NCI-H2227 (cell line): ENCODE results near the gene PSMA5.
"Not testable (repeated sequence)": the region's sequence is repeated elsewhere in the genome, so short reads cannot be mapped to it uniquely, and the experiment has no call there.

Experiments used
- DNase-seq: peaks from one replicate; lab custom pipeline; 2025; ENCODE audit not compliant: unreplicated experiment; lab: John Stamatoyannopoulos, UW

Gene PSMA5

GRCh38 chr1:109426281-109427170, at the start of gene PSMA5:
PSMA5 (minus strand) TSS chr1:109426448; CDS start chr1:109426330, 118 bp downstream.
- DNase-seq = peak; percentile 98

- no peak for DNase-seq
Observed at GRCh38 chr1:109475261-109475660, 49.0 kb upstream of the PSMA5 start.

GRCh38 chr1:109474697-109475096, 48.4 kb upstream of the PSMA5 start:
- DNase-seq = no peak

DNA sequence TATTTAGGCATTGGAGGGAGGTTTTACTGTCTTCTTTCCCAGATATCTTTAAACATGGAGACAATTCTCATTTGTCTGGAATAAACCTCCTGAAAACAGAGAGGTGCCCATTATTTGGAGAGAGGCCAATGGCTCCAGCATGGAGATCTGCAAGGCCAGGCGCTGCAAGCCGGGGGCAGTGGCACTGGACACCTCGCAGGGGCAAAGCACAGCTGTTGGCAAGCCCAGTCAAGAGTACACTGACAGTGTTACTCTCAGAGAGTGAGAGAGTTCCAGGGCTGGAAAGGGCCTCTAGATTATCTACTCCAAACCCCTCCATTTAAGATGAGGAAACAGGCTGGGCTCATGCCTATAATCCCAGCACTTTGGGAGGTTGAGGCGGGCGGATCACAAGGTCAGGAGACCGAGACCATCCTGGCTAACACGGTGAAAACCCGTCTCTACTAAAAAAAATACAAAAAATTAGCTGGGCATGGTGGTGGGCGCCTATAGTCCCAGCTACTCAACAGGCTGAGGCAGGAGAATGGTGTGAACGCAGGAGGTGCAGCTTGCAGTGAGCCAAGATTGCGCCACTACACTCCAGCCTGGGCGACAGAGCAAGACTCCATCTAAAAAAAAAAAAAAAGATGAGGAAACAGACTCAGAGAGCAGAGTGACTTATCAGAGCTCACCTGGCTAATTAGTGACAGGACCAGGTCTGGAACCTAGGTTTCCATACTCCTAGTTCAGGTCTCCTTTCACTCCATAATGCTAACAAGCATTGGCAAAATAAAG, 47.2 kb upstream of the PSMA5 start:
- DNase-seq = not testable (repeated sequence)

DNA sequence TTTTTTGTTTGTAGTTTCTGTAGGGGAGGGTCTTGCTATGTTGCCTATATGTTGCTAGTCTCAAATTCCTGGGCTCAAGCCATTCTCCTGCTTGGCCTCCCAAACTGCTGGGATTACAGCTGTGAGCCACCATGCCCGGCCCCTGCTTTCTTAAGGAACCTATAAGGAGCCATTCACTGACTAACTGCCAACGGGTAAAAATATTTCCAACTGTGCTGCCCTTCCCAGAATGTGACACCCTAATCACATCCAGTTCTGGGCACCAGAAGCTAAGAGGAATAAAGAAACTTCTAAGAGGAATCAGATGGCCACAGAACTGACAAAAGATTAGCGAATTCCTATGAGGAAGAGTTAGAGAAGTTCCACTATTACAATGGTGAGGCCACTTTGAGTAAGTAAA, 46.5 kb upstream of the PSMA5 start:
- DNase-seq = no peak

GRCh38 chr1:109470245-109470644, 44.0 kb upstream of the PSMA5 start:
- no peak for DNase-seq

GRCh38 chr1:109468903-109469302, 42.7 kb upstream of the PSMA5 start:
- DNase-seq = no peak

DNA sequence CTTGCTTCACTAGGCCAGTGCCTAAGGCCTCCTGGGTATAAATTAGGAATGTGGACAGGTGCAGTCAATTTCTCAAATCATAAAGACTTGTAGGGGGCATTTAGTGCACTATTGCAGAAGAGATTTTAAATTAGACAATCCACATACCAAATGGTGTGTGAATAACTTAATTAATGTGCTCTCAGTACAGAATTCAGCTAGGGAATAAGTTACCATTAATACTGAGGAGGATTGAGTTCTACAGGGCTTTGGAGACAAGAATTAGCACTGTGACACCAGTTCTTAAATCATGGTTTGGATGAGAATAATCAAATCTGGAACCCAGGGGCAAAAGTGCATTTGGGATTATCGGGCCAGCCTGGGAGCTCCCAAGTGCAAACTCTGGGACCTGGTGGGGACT, 41.8 kb upstream of the PSMA5 start:
- no peak for DNase-seq

DNA sequence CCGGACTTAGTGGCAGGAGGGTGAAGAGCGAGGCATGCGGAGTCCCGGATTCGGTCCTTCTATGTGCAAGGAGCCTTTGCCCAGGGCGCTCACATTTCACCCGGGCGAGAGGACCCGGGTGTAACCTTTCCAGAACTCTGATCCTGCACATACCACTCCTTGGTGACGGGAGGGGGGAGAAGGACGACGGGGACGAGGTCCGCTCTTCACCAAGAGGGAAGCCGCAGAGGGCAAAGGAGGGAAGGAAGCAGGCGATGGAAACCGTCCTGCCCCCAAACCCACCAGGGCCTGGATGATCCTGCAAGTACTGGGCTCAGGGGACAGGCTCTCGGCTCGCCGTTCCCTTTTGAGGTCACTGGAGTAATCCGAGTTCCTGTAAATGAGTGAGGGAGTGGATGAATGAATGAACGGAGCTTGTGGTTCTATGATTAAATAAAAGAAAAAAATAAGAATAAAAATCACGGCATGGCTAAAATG, 41.1 kb upstream of the PSMA5 start:
- no peak for DNase-seq

- no peak for DNase-seq
Observed at GRCh38 chr1:109466452-109467300, 40.4 kb upstream of the PSMA5 start, which contains the start of gene SYPL2. SYPL2 (plus strand) TSS chr1:109466546; CDS start chr1:109466844, 298 bp downstream.

DNA sequence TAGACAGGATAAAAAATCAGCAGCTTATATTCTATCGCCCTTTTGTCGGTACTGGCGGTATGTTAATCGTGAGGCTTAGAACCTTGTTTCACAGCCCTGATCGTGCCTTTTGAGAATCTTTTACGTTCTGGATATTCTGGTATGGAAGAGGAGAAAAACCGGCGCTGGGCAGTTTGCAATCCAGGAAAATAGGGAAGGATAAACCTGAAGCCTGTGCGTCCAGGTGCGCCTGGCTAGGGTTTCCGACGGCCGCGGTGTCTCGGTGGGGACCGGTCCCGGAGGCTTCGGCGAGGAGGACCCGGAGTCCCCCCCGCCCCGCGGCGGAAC, 39.8 kb upstream of the PSMA5 start:
- DNase-seq = no peak

GRCh38 chr1:109457819-109458218, 31.6 kb upstream of the PSMA5 start:
- no peak for DNase-seq

- no peak for DNase-seq
Observed at GRCh38 chr1:109454497-109455133, 28.4 kb upstream of the PSMA5 start.

DNA sequence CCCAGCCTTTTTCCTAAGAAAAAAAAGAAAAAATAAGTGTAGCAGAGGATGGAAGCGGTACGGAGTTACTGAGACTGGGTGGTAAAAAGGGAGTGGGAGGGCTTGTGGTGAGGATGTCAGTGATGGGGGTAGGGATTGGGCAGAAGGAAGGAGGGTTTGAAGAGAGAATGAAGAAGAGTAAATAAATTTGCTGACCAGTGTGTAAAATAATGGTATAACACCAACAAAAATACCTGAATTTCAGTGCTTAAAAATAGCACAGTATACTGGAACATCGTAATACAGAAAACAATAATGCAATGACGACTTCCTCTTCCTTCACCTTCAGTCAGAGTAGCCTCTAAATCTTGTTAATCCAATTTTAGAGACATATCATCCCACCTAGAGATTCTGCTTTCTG, 21.3 kb upstream of the PSMA5 start:
- no peak for DNase-seq

DNA sequence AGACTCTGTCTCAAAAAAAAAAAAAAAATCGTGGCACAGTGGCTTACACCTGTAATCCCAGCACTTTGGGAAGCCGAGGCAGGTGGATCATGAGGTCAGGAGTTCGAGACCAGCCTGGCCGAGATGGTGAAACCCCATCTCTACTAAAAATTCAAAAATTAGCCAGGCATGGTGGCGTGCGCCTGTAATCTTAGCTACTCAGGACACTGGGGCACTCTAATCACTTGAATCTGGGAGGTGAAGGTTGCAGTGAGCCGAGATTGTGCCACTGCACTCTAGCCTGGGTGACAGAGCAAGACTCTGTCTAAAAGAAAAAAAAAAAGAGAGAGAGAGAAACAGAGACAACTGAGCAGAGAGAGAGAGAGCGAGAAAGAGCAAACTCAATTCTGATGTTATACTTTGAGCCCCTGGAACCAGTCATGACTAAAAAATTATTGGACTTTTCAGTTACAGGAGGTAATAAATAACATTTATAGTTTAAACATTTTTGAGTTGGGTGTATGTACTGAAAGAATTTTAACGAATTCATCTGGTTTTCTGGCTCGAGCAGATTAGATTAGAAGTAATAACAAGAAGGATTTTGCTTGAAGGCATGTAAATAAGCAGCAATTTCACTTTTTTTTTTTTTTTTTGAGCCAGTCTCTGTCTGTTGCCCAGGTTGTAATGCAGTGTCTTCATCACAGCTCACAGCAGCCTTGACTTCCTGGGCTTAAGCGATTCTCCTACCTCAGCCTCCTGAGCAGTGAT, 19.9 kb upstream of the PSMA5 start:
- not testable (repeated sequence) for DNase-seq

DNA sequence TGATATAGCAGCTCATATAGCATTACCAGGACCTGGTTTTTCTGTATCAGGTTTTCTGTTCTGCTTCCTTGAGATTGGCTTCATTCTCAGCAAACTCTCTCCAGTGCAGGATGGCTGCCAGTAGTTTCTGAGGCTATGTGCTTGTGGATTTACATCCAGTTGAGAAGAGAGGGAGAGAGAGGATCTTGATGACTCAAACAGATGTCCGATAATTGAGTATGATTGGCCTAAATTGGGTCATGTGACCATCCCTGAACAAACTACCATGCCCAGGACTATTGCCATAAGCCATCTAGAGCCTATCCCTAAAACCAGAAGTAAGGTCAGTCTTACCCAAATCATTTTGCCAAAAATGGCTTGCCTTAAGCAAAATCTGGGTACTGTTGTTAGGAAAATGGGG, 18.1 kb upstream of the PSMA5 start:
- DNase-seq = no peak

DNA sequence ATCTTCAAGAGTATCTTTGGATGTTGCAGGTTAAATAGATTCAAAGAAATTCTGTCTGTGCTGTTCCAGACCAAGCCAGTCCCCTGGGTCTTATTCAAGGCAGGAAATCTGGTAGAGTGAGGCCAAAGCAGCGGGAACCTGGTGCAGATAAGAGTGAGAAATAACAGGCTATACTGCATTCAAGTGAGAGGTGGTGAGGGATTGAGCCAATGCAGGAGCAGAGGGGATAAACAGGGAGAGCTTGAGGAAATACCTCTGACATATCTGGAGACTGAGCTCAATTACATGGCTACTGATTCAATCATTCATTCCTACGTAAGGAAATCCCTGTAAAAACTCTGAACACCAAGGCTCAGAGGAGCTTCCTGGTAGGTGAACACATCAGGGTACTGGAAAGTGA, 17.2 kb upstream of the PSMA5 start:
- no peak for DNase-seq

DNA sequence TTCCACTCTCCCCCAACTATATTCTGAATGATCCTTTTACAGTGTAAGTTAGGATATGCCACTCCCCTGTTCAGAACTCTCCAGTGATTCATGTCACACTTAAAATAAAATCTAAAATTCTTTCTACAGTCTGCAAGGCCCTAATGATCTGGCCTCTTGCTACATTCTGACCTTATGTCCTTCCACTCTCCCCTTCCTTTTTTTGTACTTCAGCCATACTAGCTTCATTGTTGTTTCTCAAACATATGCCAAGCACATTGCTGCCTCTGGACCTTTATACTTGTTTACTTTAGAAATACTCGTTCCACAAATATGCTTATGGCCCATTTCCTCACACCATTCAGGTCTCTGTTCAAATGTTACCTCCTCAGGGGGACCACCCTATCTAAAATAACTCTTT, 14.8 kb upstream of the PSMA5 start:
- DNase-seq = no peak

DNA sequence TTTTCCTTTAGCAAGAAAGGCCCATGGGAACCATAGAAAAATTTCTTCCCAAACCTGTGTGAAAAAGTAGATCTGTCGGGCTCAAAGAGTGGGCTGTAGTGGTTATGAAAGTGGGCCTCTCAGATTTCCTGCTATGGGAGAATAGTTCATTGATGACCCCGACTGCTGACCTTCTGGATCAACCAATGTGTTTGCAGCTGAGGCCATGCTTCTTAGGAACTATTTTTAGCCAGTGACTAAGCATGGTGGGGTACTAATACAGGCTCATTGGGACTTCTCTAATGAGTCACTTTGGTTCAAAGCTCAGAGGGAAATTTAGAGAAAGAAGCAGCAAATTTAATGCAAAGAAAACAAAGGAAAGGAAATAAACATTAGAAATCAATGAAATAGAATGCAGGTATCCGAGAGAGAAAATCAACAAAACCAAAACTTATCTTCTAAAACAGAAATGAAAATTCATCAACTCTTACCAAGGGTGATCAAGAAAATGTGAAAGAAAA, 12.6 kb upstream of the PSMA5 start:
- DNase-seq = no peak

GRCh38 chr1:109434484-109434883, 8.2 kb upstream of the PSMA5 start:
- DNase-seq = no peak
